Kidney epithelial cell (primary cell): ENCODE data around the gene INSC. TPM values are rescaled to one million over a fixed set of nuclear protein-coding genes. Genes with fewer than 3 reads are reported as not detected.
A peak's percentile ranks its signal among the peaks of the same experiment; 100 is the strongest.

ENCODE experiments used
- DNase-seq: peaks from one replicate; pipeline ENCODE4 v3.0.0-alpha.2; 2010; ENCODE audit warnings: low read depth
- H3K27me3 ChIP-seq: 2 replicates; pipeline ENCODE4 v1.6.0; 2011; ENCODE audit warnings: low read length; ENCODE audit not compliant: control insufficient read depth, insufficient read depth
- H3K36me3 ChIP-seq: 2 replicates; pipeline ENCODE4 v1.5.1; 2011; ENCODE audit warnings: low read length; ENCODE audit not compliant: control insufficient read depth, insufficient read depth
- H3K4me3 ChIP-seq: 2 replicates; pipeline ENCODE4 v1.5.1; 2011; ENCODE audit warnings: low read depth, mild to moderate bottlenecking, control low read depth, low read length
- CTCF ChIP-seq: IDR thresholded peaks from 2 replicates; pipeline ENCODE4 v1.5.1; 2011; ENCODE audit warnings: mild to moderate bottlenecking, moderate library complexity, low read length, control low read depth, inconsistent platforms; ENCODE audit not compliant: insufficient read depth, poor library complexity, severe bottlenecking
- total RNA-seq: library from RNA; depleted of rRNA; stranded (reverse); fragments of >200 nt; gene quantifications from 2 replicates; pipeline ENCODE4 v1.2.3, GENCODE V29; 2015

The INSC gene
- total RNA-seq, 1 donor from 2014 or later = 0.33 TPM

- peak; percentile 69 for DNase-seq
- Histone ChIP-seq H3K27me3 (no peaks in the 10 kb centered on the region), H3K36me3 (no peaks in the 10 kb centered on the region), H3K4me3 (no peak overlapping the region)
- no peak for TF ChIP-seq CTCF
Measured at GRCh38 chr11:15157181-15157580, 42.5 kb downstream of the INSC start.

GRCh38 chr11:15157606-15158137 lies 42.9 kb downstream of the INSC start:
- H3K4me3 ChIP-seq = no peak overlapping the region
- TF ChIP-seq CTCF = no peak
- no peaks in the 10 kb centered on the region for H3K36me3 ChIP-seq
- H3K27me3 ChIP-seq = no peaks in the 10 kb centered on the region
- DNase-seq = no peak

- TF ChIP-seq CTCF = no peak
- no peak for DNase-seq
- no peaks in the 10 kb centered on the region for H3K36me3 ChIP-seq
- H3K27me3 ChIP-seq = no peaks in the 10 kb centered on the region
- no peak overlapping the region for H3K4me3 ChIP-seq
Measured at GRCh38 chr11:15158351-15159015, 43.8 kb downstream of the INSC start.

DNA sequence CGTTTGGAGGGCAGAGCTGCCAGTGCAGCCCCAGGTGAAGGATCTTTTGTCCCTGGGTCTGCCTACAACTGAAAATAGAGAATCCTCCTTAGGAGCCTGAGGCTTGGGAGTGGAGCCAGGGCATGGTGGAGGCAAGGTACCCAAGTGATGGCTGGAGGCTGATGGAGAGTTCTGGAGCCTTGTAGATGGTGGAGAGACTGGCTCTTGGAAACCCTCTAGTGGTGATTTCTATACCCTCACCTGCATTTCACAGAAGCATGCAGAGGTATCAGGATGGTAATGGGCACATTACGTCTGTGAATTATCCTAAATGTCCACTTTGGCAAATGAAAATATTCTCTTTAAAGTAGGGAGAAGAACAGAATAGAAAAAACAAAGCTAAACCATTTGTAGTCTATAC lies 44.4 kb downstream of the INSC start:
- no peak for DNase-seq
- no peaks in the 10 kb centered on the region for H3K27me3 ChIP-seq
- H3K4me3 ChIP-seq = no peak overlapping the region
- TF ChIP-seq CTCF = peak; percentile 58
- no peaks in the 10 kb centered on the region for H3K36me3 ChIP-seq

GRCh38 chr11:15161790-15162189 lies 47.1 kb downstream of the INSC start:
- Histone ChIP-seq H3K27me3 (no peaks in the 10 kb centered on the region), H3K4me3 (no peak overlapping the region), H3K36me3 (no peaks in the 10 kb centered on the region)
- DNase-seq = no peak
- TF ChIP-seq CTCF = no peak

GRCh38 chr11:15163136-15163535 lies 48.4 kb downstream of the INSC start:
- H3K36me3 ChIP-seq = no peaks in the 10 kb centered on the region
- no peaks in the 10 kb centered on the region for H3K27me3 ChIP-seq
- no peak for TF ChIP-seq CTCF
- no peak for DNase-seq
- no peak overlapping the region for H3K4me3 ChIP-seq
